RWPE1 (cell line): ENCODE results near the gene PSMD8.

Source experiments
- CTCF ChIA-PET: fragments of 350-600 bp; sonication (Branson Sonifier 250); formaldehyde crosslinking; extraction: SDS; loops from one replicate; lab custom pipeline; 2021; lab: Yijun Ruan, JAX
- POLR2A ChIA-PET: fragments of 400-600 bp; formaldehyde crosslinking; extraction: SDS; loops from one replicate; lab custom pipeline; 2020; ENCODE audit warnings: antibody characterized with exemption; ENCODE audit not compliant: low non-redundant PET; lab: Yijun Ruan, JAX
- DNase-seq: peaks from one replicate; pipeline ENCODE4 v3.0.0; 2012; ENCODE audit warnings: low spot score
- H3K27ac ChIP-seq: fragments of 450-650 bp; 2 replicates; pipeline ENCODE4 v1.5.1; 2017
- CTCF ChIP-seq: fragments of 450-650 bp; conservative IDR thresholded peaks from 2 replicates; pipeline ENCODE4 v1.5.1; 2017; ENCODE audit warnings: low read depth, mild to moderate bottlenecking

Gene PSMD8

GRCh38 chr19:38370299-38370698, 4.1 kb upstream of the PSMD8 start:
- POLR2A ChIA-PET: no interaction called here
- CTCF ChIA-PET: no interaction called here
- H3K27ac ChIP-seq: no peak overlapping the region
- no peak for TF ChIP-seq CTCF
- DNase-seq: no peak

- CTCF ChIA-PET: no interaction called here
- DNase-seq: no peak
- TF ChIP-seq CTCF: no peak
- POLR2A ChIA-PET: no interaction called here
- H3K27ac ChIP-seq: no peak overlapping the region
Measured at GRCh38 chr19:38371081-38371480, 3.3 kb upstream of the PSMD8 start.

GRCh38 chr19:38373907-38374331, 452 bp upstream of the PSMD8 start:
- peak overlapping the region; percentile 88 for H3K27ac ChIP-seq
- ChIA-PET CTCF (no interaction called here), POLR2A (no interaction called here)
- no peak for DNase-seq
- TF ChIP-seq CTCF: no peak

GRCh38 chr19:38375098-38375493, 725 bp downstream of the PSMD8 start:
- DNase-seq: no peak
- ChIA-PET CTCF (interaction anchor here (0.7 kb wide), 1 partner anchor 116 kb away, joined by 4 read pairs; no protein-coding TSS in a partner anchor), POLR2A (interaction anchor here (1.9 kb wide), 1 partner anchor 13 kb away, joined by 14 read pairs; the partner anchor contains the start of gene GGN)
- no peak for TF ChIP-seq CTCF
- peak overlapping the region; percentile 88 for H3K27ac ChIP-seq

- POLR2A ChIA-PET: interaction anchor here (1.9 kb wide), 1 partner anchor 12 kb away, joined by 14 read pairs; the partner anchor contains the start of gene GGN
- DNase-seq: no peak
- peak overlapping the region; percentile 88 for H3K27ac ChIP-seq
- TF ChIP-seq CTCF: no peak
- CTCF ChIA-PET: no interaction called here
Measured at GRCh38 chr19:38375748-38376147, 1.4 kb downstream of the PSMD8 start.

- peak overlapping the region; percentile 88 for H3K27ac ChIP-seq
- POLR2A ChIA-PET: interaction anchor here (0.5 kb wide), 1 partner anchor 121 kb away, joined by 3 read pairs; no protein-coding TSS in a partner anchor
Measured at GRCh38 chr19:38376576-38376975, 2.2 kb downstream of the PSMD8 start.

More at GRCh38 chr19:38376576-38376975, 2.2 kb downstream of the PSMD8 start:
- no peak for TF ChIP-seq CTCF
- no peak for DNase-seq
- CTCF ChIA-PET: interaction anchor here (0.6 kb wide), 1 partner anchor 393 kb away, joined by 3 read pairs; no protein-coding TSS in a partner anchor
